Measurements from ENCODE around the gene SLC38A8. TPM values are rescaled to one million over a fixed set of nuclear protein-coding genes. Genes with fewer than 3 reads are reported as not detected.

SLC38A8 gene
- total and polyA plus RNA-seq, 2 experiments from 2014 or later: not detected

DNA sequence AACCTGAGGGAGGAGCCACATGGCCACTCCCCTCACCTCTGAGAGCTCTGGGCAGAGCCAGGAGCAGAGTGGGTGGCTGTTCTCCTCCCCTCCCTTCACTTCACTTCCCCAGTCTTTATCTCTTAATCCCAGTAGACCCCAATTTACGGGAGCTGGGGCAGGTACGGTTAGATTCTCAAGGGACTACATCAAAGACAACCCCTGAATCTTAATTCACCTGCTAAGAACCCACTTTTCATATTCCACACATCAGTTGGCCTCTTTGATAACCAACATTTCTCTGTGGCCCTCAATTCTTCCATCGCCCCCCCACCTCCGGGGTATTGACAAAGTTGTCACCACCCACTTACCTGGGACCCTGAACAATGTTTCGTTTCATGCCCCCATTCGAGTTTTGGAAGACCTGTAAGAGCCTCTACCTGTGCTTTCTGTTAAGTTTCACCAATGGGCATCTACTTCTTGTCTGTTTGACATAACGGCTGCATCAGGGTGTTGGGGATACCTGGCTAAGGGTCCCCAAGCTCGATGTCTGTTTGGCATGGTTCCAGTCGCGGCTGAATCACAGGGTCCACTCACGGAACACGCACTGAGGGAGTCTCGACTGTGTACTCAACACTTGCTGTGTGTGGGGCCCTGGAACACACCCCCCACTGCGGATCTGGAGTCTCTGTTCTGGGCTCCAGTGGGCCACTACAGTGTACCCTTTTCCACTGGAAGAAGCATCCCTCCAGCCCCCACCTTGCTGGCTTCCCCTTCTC, 27.8 kb downstream of the SLC38A8 start:
- Histone ChIP-seq H3K27me3 (no peaks in the 10 kb centered on the region), H3K4me3 (no peak overlapping the region), H3K36me3 (no peaks in the 10 kb centered on the region), H3K9me3 (ENCODE audit: low read depth) (no peaks in the 10 kb centered on the region), H3K27ac (no peak overlapping the region), H3K4me1 (ENCODE audit: low read depth) (no peaks in the 10 kb centered on the region)
- DNase-seq (ENCODE audit: low read depth in 1 of 2, low spot score in 1 of 2): no peak
- TF ChIP-seq, protein P1, sequence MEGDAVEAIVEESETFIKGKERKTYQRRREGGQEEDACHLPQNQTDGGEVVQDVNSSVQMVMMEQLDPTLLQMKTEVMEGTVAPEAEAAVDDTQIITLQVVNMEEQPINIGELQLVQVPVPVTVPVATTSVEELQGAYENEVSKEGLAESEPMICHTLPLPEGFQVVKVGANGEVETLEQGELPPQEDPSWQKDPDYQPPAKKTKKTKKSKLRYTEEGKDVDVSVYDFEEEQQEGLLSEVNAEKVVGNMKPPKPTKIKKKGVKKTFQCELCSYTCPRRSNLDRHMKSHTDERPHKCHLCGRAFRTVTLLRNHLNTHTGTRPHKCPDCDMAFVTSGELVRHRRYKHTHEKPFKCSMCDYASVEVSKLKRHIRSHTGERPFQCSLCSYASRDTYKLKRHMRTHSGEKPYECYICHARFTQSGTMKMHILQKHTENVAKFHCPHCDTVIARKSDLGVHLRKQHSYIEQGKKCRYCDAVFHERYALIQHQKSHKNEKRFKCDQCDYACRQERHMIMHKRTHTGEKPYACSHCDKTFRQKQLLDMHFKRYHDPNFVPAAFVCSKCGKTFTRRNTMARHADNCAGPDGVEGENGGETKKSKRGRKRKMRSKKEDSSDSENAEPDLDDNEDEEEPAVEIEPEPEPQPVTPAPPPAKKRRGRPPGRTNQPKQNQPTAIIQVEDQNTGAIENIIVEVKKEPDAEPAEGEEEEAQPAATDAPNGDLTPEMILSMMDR (IDR thresholded peaks at IDR 0.05; ENCODE audit: low read depth, low read length): no peak

DNA sequence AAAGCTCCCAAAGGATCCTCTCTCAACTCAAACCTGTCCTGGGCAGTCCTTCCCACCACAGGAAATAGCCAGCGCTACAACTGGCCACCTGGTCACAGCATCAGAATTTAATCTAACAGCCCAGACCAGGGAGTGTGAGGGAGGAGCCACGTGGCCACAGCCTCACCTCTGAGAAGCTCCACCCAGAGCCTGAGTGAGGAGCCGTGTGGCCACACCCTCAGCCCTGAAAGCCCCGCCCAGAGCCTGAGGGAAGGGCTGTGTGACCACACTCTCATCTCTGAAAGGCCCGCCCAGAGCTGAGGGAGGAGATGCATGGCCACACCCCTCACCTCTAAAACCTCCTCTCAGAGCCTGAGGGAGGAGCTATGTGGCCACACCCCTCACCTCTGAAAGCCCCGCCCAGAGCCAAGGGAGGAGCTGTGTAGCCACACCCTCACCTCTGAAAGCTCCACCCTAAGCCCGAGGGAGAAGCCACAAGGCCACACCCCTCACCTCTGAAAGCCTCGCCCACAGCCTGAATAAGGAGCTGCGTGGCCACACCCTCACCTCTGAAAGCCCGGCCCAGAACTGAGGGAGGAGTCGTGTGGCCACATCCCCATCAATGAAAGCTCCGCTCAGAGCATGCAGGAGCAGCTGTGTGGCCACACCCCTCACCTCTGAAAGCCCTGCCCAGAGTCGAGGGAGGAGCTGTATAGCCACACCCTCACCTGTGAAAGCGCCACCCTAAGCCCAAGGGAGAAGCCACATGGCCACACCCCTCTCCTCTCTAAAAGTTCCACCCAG, 28.6 kb downstream of the SLC38A8 start:
- peak; percentile 41 to 85 for DNase-seq (ENCODE audit: low read depth in 1 of 2, low spot score in 1 of 2)
- Histone ChIP-seq H3K4me1 (ENCODE audit: low read depth) (no peaks in the 10 kb centered on the region), H3K27me3 (no peaks in the 10 kb centered on the region), H3K4me3 (no peak overlapping the region), H3K27ac (no peak overlapping the region), H3K9me3 (ENCODE audit: low read depth) (no peaks in the 10 kb centered on the region), H3K36me3 (no peaks in the 10 kb centered on the region)
- TF ChIP-seq, protein P1 (IDR thresholded peaks at IDR 0.05; ENCODE audit: low read depth, low read length): no peak

DNA sequence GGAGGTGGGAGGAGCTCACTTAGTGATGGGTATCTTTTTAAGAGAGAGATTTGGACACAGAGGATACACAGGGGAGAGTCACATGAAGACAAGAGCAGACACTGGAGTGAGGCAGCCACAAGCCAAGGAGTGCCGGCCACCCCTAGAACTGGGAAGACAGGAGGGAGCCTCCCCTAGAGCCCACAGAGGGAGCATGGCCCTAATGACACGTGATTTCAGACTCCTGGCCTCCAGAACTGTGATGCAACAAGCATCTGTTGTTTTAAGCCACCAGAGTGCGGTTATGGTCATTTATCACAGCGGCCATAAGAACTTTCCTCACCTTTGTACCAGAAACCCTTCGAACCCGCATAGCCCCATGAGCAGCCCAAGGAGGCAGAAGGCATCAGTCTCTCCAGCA, 33.3 kb downstream of the SLC38A8 start:
- H3K9me3 ChIP-seq (ENCODE audit: low read depth): no peaks in the 10 kb centered on the region
- no peak overlapping the region for H3K4me3 ChIP-seq
- no peaks in the 10 kb centered on the region for H3K27me3 ChIP-seq
- H3K36me3 ChIP-seq: no peaks in the 10 kb centered on the region
- TF ChIP-seq, protein P1 (IDR thresholded peaks at IDR 0.05; ENCODE audit: low read depth, low read length): no peak
- DNase-seq (ENCODE audit: low read depth in 1 of 2, low spot score in 1 of 2): no peak
- no peak overlapping the region for H3K27ac ChIP-seq
- H3K4me1 ChIP-seq (ENCODE audit: low read depth): no peaks in the 10 kb centered on the region

DNA sequence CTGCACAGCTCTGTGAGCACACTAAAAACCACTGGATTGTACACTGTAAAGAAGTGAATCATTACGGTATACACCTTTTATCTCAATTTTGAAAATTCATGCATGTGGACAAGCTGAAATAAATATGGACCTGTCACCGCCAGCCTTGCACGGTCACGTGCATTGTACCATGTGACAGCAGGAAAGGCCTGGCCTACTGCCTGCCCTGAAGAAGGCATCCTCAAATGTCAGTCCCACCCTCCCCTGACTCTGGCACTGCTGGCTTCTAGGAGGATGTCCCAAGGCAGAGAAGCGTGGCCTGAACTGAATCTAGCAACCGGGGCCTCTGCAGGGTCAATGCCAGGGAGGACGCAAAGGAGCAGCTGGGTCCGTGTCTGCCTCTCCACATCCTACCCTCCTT, 34.6 kb downstream of the SLC38A8 start:
- Histone ChIP-seq H3K27me3 (no peaks in the 10 kb centered on the region), H3K9me3 (ENCODE audit: low read depth) (no peaks in the 10 kb centered on the region), H3K36me3 (no peaks in the 10 kb centered on the region), H3K4me3 (no peak overlapping the region), H3K4me1 (ENCODE audit: low read depth) (no peaks in the 10 kb centered on the region), H3K27ac (no peak overlapping the region)
- TF ChIP-seq, protein P1 (IDR thresholded peaks at IDR 0.05; ENCODE audit: low read depth, low read length): no peak
- no peak for DNase-seq (ENCODE audit: low read depth in 1 of 2, low spot score in 1 of 2)

DNA sequence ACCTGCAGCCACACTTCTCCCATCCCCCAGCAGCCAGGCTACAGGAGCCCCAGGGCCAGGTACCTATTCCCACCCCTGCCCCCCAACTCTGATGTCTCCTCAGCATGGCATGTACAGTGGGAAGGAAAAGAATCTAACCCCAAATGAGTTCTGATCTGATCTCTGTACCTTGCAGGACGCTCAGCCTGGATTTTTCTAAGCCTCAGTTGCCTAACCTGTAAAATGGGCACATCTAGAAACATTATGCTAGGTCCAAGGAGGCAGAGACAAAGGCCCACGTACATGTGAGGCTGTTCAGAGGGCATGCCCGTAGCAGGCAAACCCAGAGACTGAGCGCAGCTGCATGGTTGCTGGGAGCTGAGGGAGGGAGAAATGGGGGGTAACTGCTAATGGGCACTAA, 35.1 kb downstream of the SLC38A8 start:
- TF ChIP-seq, protein P1 (IDR thresholded peaks at IDR 0.05; ENCODE audit: low read depth, low read length): no peak
- H3K4me3 ChIP-seq: no peak overlapping the region
- no peak overlapping the region for H3K27ac ChIP-seq
- H3K27me3 ChIP-seq: no peaks in the 10 kb centered on the region
- H3K9me3 ChIP-seq (ENCODE audit: low read depth): no peaks in the 10 kb centered on the region
- no peak for DNase-seq (ENCODE audit: low read depth in 1 of 2, low spot score in 1 of 2)
- H3K36me3 ChIP-seq: no peaks in the 10 kb centered on the region
- H3K4me1 ChIP-seq (ENCODE audit: low read depth): no peaks in the 10 kb centered on the region

All from cardiac muscle cell (in vitro differentiated cells and primary cell).